H9 (cell line): ENCODE data around the gene EYA4. TPM values are rescaled to one million over a fixed set of nuclear protein-coding genes. Genes with fewer than 3 reads are reported as not detected.

Experiments
- DNase-seq: peaks from one replicate; pipeline ENCODE4 v3.0.0-alpha.2; 2017
- H2AFZ ChIP-seq: one replicate; pipeline ENCODE4 v1.6.1; 2013; ENCODE audit warnings: mild to moderate bottlenecking, low read length, control low read depth, moderate library complexity
- H2AK5ac ChIP-seq: 2 replicates; pipeline ENCODE4 v1.6.1; 2013; ENCODE audit warnings: low read length, control low read depth, mixed read lengths; ENCODE audit not compliant: insufficient read length
- H2BK120ac ChIP-seq: one replicate; pipeline ENCODE4 v1.6.1; 2013; ENCODE audit warnings: low read depth, mild to moderate bottlenecking, low read length, control low read depth, inconsistent platforms; ENCODE audit not compliant: poor library complexity, severe bottlenecking
- H2BK12ac ChIP-seq: 2 replicates; pipeline ENCODE4 v1.6.1; 2013; ENCODE audit warnings: low read length, control low read depth, mixed read lengths, low read depth; ENCODE audit not compliant: insufficient read length
- H2BK15ac ChIP-seq: 2 replicates; pipeline ENCODE4 v1.6.1; 2013; ENCODE audit warnings: low read depth, low read length, control low read depth
- H2BK20ac ChIP-seq: one replicate; pipeline ENCODE4 v1.6.1; 2013; ENCODE audit warnings: low read depth, mild to moderate bottlenecking, low read length, control low read depth, inconsistent platforms; ENCODE audit not compliant: poor library complexity, severe bottlenecking
- H2BK5ac ChIP-seq: 2 replicates; pipeline ENCODE4 v1.6.1; 2013; ENCODE audit warnings: low read length, control low read depth, mixed read lengths; ENCODE audit not compliant: insufficient read length
- H3K14ac ChIP-seq: 2 replicates; pipeline ENCODE4 v1.6.1; 2013; ENCODE audit warnings: low read length, control low read depth; ENCODE audit not compliant: insufficient read depth
- H3K18ac ChIP-seq: 2 replicates; pipeline ENCODE4 v1.6.1; 2013; ENCODE audit warnings: low read depth, mild to moderate bottlenecking, mixed read lengths, low read length, control low read depth; ENCODE audit not compliant: insufficient read length
- H3K23ac ChIP-seq: 2 replicates; pipeline ENCODE4 v1.6.1; 2013; ENCODE audit warnings: low read length, control low read depth, mixed read lengths, low read depth; ENCODE audit not compliant: insufficient read length
- H3K23me2 ChIP-seq: 2 replicates; pipeline ENCODE4 v1.6.1; 2013; ENCODE audit warnings: low read depth, mild to moderate bottlenecking, mixed read lengths, low read length, control low read depth; ENCODE audit not compliant: insufficient read length, poor library complexity, severe bottlenecking
- H3K27ac ChIP-seq: 2 replicates; pipeline ENCODE4 v1.5.1; 2013; ENCODE audit warnings: low read length, control low read depth, mixed read lengths, low read depth; ENCODE audit not compliant: insufficient read length
- H3K27me3 ChIP-seq: 2 replicates; pipeline ENCODE4 v1.6.1; 2013; ENCODE audit warnings: low read length, control low read depth, inconsistent platforms; ENCODE audit not compliant: insufficient read depth
- H3K4ac ChIP-seq: 2 replicates; pipeline ENCODE4 v1.6.1; 2013; ENCODE audit warnings: low read depth, mild to moderate bottlenecking, control low read depth, inconsistent platforms, low read length, moderate library complexity
- H3K4me1 ChIP-seq: 2 replicates; pipeline ENCODE4 v1.6.1; 2013; ENCODE audit warnings: low read length, control low read depth, inconsistent platforms; ENCODE audit not compliant: insufficient read depth
- H3K4me2 ChIP-seq: 2 replicates; pipeline ENCODE4 v1.6.1; 2013; ENCODE audit warnings: low read length, control low read depth, mixed read lengths; ENCODE audit not compliant: insufficient read length, insufficient read depth
- H3K56ac ChIP-seq: 2 replicates; pipeline ENCODE4 v1.6.1; 2013; ENCODE audit warnings: low read depth, mild to moderate bottlenecking, mixed read lengths, low read length, control low read depth; ENCODE audit not compliant: insufficient read length
- H3K79me1 ChIP-seq: 2 replicates; pipeline ENCODE4 v1.6.1; 2013; ENCODE audit warnings: low read depth, mild to moderate bottlenecking, moderate library complexity, low read length, control low read depth, inconsistent platforms; ENCODE audit not compliant: insufficient read depth, poor library complexity, severe bottlenecking
- H3K79me2 ChIP-seq: 2 replicates; pipeline ENCODE4 v1.6.1; 2013; ENCODE audit warnings: low read length, control low read depth, inconsistent platforms; ENCODE audit not compliant: insufficient read depth
- H3K9ac ChIP-seq: 2 replicates; pipeline ENCODE4 v1.6.1; 2013; ENCODE audit warnings: low read length, control low read depth, mixed read lengths; ENCODE audit not compliant: insufficient read length; ENCODE audit errors: extremely low read depth
- H3K9me3 ChIP-seq: one replicate; pipeline ENCODE4 v1.6.1; 2013; ENCODE audit warnings: low read depth, low read length, inconsistent platforms; ENCODE audit not compliant: control insufficient read depth
- H3T11ph ChIP-seq: one replicate; pipeline ENCODE4 v1.6.1; 2013; ENCODE audit warnings: mild to moderate bottlenecking, low read length, control low read depth, inconsistent platforms
- H4K20me1 ChIP-seq: one replicate; pipeline ENCODE4 v1.6.1; 2013; ENCODE audit not compliant: control insufficient read depth, insufficient read length, insufficient read depth
- H4K5ac ChIP-seq: 2 replicates; pipeline ENCODE4 v1.6.1; 2013; ENCODE audit warnings: low read depth, mild to moderate bottlenecking, mixed read lengths, low read length, control low read depth; ENCODE audit not compliant: insufficient read length
- H4K8ac ChIP-seq: replicated peaks from 2 replicates; pipeline ENCODE4 v1.6.1; 2013; ENCODE audit warnings: low read length, control low read depth, mixed read lengths, low read depth; ENCODE audit not compliant: insufficient read length
- H4K91ac ChIP-seq: 2 replicates; pipeline ENCODE4 v1.6.1; 2013; ENCODE audit warnings: low read depth, mild to moderate bottlenecking, moderate library complexity, mixed read lengths, low read length, control low read depth; ENCODE audit not compliant: insufficient read length
- H3K27ac Mint-ChIP-seq, 3 experiments: 2 replicates in 2 of 3; 3 replicates in 1 of 3; pipeline ENCODE4 v1.8.0; 2020 to 2021; ENCODE audit warnings: mixed read lengths in 3 of 3, mild to moderate bottlenecking in 1 of 3, moderate library complexity in 1 of 3
- H3K27me3 Mint-ChIP-seq: 2 replicates; pipeline ENCODE4 v1.8.0; 2021; ENCODE audit warnings: low read depth, mild to moderate bottlenecking, moderate library complexity, mixed read lengths
- H3K36me3 Mint-ChIP-seq, 3 experiments: 2 replicates in 2 of 3; 3 replicates in 1 of 3; pipeline ENCODE4 v1.8.0; 2020 to 2021; ENCODE audit warnings: low read depth in 3 of 3, mixed read lengths in 3 of 3; ENCODE audit not compliant: insufficient read depth in 1 of 3
- H3K4me1 Mint-ChIP-seq, 2 experiments: 2 replicates each; pipeline ENCODE4 v1.8.0; 2020; ENCODE audit warnings: mixed read lengths in 2 of 2
- H3K4me3 Mint-ChIP-seq, 2 experiments: 2 replicates in 1 of 2; 3 replicates in 1 of 2; pipeline ENCODE4 v1.8.0; 2020 to 2021; ENCODE audit warnings: mild to moderate bottlenecking in 2 of 2, mixed read lengths in 2 of 2, moderate library complexity in 1 of 2
- H3K9me3 Mint-ChIP-seq, 2 experiments: 2 replicates in 1 of 2; 3 replicates in 1 of 2; pipeline ENCODE4 v1.8.0; 2020; ENCODE audit warnings: mild to moderate bottlenecking in 2 of 2, mixed read lengths in 2 of 2, moderate library complexity in 1 of 2
- WGBS: extraction: QIAGEN DNeasy Blood & Tissue Kit; methylation state at CpG from one replicate; pipeline ENCODE4 v1.1.7; 2013; ENCODE audit warnings: missing lambda C conversion rate, low lambda C conversion rate, mixed read lengths; ENCODE audit not compliant: insufficient read length; ENCODE audit errors: extremely low coverage; 5-methylcytosine and 5-hydroxymethylcytosine counted together
- total RNA-seq: library from RNA; stranded (reverse); gene quantifications from 2 replicates; pipeline ENCODE4 v1.2.1, GENCODE V29; 2021
- TF ChIP-seq, protein P1 (sequence below): fragments of 200-600 bp; sonication (generic); conservative IDR thresholded peaks from 3 replicates; pipeline ENCODE4 v1.8.0; 2021; ENCODE audit warnings: antibody characterized with exemption, mild to moderate bottlenecking

Gene EYA4
- total RNA-seq, 1 experiment from 2014 or later: 0.26 TPM

DNA sequence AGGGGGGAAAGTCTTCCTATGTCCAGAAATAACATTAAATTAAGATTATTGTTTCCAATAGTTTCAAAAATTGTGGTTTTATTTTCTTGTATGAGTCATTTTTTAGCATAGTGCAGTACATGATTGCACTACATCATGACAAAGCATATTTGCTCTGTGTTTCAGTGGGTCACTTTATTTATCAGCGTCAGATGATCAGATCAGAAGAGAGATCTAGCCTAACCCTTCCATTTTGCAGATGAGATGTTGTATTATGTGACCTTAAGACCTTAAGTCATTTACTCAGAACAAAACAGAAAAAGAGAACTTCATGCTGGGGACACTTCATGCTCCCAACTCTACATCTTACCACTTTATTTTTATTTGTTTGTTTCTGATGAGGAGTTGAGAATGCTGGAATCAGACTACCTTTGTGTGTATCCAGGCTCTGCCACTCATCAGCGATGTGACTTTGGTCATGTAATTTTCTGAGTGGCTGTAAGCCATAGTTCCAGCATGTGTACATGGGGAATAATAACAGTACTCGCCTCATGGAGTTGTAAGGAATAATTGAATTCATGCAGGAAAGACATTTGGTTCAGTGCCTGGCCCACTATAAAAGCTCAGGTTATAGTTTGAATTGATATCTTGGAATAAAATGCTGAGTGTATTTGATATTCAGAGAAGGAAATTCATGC, 13.5 kb downstream of the EYA4 start:
- no peak overlapping the region for H2BK12ac ChIP-seq
- Mint-ChIP-seq H3K27ac (no peak overlapping the region), H3K4me3 (no peak overlapping the region), H3K4me1 (no peaks in the 10 kb centered on the region), H3K27me3 (peaks cover under 1% of the 10 kb centered on the region; the same call in 1 of the 2 replicates), H3K36me3 (no peaks in the 10 kb centered on the region), H3K9me3 (no peaks in the 10 kb centered on the region)
- no peak overlapping the region for H3K14ac ChIP-seq
- H3K79me1 ChIP-seq: no peaks in the 10 kb centered on the region
- no peaks in the 10 kb centered on the region for H3K79me2 ChIP-seq
- no peak overlapping the region for H2AFZ ChIP-seq
- H2AK5ac ChIP-seq: no peak overlapping the region
- H3K27me3 ChIP-seq: no peaks in the 10 kb centered on the region
- TF ChIP-seq, protein P1, sequence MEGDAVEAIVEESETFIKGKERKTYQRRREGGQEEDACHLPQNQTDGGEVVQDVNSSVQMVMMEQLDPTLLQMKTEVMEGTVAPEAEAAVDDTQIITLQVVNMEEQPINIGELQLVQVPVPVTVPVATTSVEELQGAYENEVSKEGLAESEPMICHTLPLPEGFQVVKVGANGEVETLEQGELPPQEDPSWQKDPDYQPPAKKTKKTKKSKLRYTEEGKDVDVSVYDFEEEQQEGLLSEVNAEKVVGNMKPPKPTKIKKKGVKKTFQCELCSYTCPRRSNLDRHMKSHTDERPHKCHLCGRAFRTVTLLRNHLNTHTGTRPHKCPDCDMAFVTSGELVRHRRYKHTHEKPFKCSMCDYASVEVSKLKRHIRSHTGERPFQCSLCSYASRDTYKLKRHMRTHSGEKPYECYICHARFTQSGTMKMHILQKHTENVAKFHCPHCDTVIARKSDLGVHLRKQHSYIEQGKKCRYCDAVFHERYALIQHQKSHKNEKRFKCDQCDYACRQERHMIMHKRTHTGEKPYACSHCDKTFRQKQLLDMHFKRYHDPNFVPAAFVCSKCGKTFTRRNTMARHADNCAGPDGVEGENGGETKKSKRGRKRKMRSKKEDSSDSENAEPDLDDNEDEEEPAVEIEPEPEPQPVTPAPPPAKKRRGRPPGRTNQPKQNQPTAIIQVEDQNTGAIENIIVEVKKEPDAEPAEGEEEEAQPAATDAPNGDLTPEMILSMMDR: no peak
- DNase-seq: no peak
- H3K4me2 ChIP-seq: no peak overlapping the region
- no peak overlapping the region for H2BK20ac ChIP-seq
- no peak overlapping the region for H3K27ac ChIP-seq
- no peak overlapping the region for H4K8ac ChIP-seq
- no peak overlapping the region for H3T11ph ChIP-seq
- WGBS: no CpG with 5 or more reads among the region's 3 CpGs
- no peaks in the 10 kb centered on the region for H3K9me3 ChIP-seq
- no peak overlapping the region for H2BK5ac ChIP-seq
- H2BK120ac ChIP-seq: no peak overlapping the region
- H3K23ac ChIP-seq: no peak overlapping the region
- H3K18ac ChIP-seq: no peak overlapping the region
- no peak overlapping the region for H3K56ac ChIP-seq
- no peak overlapping the region for H3K4ac ChIP-seq
- H2BK15ac ChIP-seq: no peak overlapping the region
- no peaks in the 10 kb centered on the region for H4K20me1 ChIP-seq
- no peaks in the 10 kb centered on the region for H3K23me2 ChIP-seq
- no peak overlapping the region for H4K5ac ChIP-seq
- H4K91ac ChIP-seq: no peak overlapping the region
- no peak overlapping the region for H3K9ac ChIP-seq
- no peaks in the 10 kb centered on the region for H3K4me1 ChIP-seq
